Activated T-cell treated with anti-CD3 and anti-CD28 coated beads for 4 hours (primary cell): Measurements from ENCODE around the gene TMA7B.

Experiments
- DNase-seq: peaks from one replicate; pipeline ENCODE4 v3.0.0-alpha.2; 2020

TMA7B gene

DNA sequence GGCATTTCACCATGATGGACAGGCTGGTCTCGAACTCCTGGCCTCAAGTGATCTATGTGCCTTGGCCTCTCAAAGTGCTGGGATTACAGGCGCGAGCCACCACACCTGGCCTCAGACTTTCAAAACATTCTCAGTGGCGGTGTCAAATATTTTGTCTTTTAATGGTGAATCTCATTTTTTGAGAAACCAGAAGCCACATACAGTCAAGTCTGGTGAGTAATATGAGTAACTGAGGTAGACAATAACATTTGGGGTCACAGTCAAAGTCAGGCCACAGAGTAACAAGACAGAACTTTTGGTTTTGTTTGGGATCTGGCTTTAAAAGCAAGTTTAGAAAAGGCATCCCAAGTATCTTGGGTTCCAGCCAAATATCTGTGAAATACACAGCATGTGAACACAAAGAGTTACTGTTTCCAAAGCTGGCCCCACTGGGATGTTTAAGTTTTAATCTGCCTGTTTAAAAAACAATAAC lies 5.6 kb upstream of the TMA7B start:
- DNase-seq, result no peak

DNA sequence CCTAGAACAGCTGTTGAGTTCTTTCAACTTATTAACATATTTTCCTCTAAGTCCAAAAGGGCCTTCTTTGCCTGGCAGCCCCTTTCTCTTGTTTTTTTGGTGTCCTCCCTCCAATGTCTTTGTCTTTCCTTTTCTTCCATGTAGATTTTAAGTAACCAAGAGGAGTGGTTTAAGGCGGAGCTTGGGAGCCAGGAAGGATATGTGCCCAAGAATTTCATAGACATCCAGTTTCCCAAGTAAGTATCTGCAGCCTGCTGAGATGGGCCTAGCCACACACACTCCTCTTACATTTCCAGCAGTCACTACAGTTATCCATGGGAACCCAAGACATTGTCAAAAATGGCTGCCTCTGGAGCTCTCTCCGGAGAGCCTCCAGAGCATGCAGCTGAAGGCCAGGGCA lies 4.5 kb upstream of the TMA7B start:
- no peak for DNase-seq

DNA sequence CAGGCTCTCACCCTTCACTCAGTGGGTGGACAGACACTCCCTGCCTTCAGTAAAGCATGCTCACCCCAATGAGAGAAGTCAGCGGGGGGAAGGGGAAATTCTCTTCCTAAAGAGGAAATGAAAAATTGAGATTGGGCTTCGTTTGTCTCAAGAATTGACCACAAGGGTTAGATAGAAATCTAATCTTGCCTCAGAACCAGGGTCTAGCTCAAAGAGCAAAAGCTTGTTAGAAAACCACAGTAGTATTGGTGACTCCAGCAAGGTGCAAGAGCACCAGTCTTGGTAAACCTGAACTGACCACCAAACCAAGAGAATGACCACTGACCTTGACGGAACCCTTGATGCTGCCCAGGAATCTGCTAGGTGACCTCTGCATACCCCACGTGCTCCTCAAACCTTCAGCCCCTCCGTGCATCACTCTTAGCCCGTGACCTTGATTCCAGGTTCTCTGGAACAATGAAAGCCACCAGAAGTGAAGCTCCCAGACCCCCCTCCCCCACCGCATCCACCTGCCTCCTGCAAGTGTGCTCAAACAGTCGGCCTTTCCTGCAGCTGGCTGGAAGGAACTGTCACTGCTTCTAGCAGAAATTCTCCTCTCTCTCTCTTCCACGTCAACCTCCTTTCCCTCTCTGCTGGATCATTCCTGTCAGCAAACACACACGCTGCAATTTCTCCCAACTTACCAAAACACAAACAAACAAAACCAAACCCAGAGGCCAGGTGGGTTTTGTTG lies 3.1 kb upstream of the TMA7B start:
- DNase-seq, result no peak

DNA sequence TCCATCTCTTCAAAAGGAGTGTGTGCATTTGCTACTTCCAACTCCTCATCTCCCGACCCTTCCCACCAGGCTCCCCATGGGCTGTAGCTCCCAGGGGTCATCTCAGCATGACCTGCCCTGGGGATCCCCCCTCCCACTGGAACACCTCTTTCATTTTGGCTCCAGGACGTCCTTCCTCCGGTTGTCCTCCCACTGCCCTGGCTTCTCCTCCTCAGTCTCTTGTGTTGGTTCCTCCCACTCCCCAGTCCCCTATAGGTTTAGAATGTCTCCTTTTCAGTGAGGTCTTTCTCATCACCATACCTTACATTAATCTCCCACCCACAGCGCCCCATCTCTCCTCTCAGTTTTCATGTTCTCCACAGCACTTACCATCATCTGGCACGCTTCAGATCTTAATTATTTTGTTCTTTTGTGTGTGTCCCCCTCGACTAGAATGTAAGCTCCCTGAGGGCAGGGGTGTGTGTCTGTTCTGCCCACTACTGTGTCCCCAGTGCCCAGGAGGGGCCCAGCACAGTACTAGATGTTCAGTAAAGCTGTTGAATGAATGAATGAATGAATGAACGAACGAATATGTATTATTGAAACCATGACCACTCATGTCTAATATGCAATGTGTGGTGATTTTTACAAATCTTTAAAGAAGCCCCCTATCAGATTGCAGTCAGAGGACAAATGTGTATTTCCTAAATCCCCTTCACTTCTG lies 2.0 kb upstream of the TMA7B start:
- DNase-seq, result no peak

DNA sequence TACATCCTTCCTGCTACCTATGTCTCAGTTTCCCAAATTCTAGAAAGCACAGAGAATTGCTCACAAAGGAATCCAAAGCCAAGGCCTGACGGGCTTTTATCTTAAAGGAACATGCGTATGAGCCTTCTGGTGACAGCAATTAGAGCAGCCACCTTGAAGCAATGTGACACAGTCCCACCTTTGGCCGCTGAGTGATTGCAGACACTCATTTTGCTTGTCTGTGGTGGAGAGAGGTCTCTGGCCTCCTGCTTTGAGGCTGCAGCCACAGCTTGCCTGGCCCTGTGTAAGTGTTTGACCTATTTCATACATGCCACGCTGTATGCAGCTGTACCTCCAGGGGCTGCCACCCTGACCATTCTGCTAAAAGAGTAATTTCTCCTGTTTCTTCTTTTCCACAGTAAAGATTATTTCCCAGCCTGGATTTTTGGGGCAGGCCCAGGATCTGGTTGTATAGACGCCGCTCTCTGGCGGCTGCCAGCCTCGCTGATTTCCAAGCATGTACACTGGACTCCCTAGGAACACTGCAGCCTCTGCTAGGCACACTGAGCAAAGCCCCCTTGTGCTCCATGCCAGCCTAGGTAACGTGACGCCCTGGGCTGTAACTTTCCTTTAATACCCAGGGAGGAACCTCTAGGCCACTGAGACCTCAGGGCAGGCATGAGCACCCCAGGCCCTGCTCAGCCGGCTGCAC lies 1.1 kb upstream of the TMA7B start:
- DNase-seq, result no peak

DNA sequence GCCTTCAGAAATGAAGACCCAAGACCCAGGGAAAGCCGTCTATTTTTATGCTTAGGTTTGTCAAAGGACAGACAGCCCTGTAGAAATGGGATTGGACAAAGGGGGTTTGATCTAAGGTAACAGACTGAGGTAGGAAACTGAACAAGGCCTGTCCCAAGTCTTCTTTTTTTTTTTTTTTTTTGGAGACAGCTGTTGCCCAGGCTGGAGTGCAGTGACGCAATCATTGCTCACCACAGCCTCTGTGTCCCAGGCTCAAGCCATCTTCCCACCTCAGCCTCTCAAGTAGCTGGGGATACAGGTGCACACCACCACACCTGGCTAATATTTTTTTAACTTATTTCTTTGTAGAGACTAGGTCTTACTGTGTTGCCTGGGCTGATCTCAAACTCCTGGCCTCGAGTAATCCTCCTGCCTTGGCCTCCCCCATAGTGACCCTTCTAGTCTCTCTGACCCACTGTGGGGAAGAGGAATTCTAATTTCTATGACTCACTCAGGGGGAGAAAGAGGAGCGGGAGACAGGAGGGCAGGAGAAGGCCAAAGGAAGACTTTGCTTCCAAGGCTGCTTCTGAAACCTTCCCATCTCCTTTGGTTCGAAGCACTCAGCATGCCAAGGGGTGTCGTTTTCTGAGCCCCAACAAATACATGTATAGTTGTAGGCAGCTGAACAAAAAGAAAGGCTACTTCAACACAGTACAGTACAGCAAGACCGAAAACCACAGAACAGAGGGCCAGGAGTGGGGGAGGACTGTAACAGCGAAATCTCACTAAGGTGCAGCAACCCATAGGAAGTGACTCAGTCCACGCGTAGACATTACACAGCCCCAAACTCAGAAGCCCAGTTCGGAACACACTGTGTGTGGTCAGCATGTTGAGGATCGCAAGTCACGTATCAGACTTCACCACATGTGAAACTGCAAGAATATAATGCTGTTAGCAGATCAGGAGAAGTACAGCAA lies 872 bp downstream of the TMA7B start:
- peak; percentile 39 for DNase-seq

DNA sequence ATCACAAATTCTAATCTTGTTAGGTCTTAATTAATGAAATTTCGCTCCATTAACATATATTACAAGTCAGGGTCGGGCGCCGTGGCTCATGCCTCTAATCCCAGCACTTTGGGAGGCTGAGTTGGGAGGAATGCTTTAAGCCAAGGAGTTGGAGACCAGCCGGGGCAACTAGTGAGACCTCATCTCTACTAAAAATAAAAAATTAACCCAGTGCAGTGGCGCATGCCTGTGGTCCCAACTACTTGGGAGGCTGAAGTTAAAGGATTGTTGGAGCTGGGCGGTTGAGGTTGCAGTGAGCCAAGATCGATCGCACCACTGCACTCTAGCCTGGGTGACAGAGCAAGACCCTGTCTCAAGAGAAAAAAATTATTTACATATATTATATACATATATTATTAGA lies 1.9 kb downstream of the TMA7B start:
- no peak for DNase-seq

DNA sequence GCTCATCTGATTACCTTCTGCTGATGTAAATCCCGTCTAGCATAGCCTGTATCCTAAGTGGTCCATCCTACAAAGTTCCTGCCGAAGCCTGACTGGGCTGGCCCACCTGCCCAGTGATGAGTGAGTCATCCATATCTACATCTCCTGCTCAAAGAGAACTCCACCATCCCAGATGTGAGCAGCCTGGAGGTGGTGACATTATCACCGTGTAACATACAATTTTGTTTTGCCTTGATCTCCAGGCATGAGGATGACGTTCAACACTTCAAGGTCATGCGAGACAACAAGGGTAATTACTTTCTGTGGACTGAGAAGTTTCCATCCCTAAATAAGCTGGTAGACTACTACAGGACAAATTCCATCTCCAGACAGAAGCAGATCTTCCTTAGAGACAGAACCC lies 5.6 kb downstream of the TMA7B start:
- no peak for DNase-seq

DNA sequence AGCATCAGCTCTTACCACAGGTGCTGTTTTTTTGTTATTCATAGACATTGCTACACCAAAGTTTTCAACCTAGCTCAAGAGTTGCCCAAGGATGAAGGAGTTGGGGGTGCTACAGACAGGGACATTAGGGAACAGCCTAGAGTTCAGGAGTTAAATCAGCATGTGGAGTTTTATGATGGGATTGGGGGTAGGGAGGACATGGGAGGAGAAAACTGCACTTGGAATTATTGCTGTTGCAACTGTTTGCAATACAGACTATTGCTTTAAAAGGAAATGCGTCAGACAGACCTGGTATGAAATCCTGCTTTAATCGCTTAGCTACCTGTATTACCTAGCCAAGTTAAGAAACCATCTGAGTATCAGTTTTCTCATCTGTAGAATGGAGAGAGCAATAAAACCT lies 6.3 kb downstream of the TMA7B start:
- DNase-seq, result no peak

DNA sequence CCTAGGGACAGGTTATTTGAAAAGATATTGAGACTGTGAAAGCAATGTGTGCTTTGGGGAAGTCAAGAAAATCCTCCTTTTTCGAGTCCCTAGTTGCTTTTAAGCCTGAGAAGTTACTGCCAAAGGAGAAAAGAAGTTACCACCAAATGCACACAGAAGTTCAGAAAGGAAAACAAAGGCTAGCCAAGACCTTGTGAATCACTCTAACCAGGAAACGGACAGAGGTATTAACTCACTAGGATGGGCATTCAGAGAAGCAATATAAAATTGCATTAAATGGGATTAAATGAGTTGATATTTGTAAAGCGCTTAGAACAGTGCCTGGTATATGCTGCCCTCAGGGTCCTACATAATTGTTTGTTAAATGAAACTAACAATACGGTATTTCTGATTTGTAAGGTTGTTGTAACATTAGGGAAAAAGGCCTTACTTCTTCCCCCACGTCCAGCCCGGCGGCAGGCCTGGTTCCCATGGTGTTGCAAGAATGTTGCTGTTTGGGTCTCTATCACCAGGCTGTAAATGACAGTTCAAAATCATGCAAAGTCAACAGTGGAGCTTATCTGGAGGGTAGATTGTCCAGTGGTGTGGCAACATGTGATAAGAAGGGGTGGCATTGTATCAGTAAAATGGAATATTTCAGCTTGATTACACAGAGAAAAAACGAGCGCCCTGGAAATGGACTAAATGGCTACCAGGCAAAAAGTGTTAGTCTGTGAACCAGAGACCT lies 7.1 kb downstream of the TMA7B start:
- no peak for DNase-seq

DNA sequence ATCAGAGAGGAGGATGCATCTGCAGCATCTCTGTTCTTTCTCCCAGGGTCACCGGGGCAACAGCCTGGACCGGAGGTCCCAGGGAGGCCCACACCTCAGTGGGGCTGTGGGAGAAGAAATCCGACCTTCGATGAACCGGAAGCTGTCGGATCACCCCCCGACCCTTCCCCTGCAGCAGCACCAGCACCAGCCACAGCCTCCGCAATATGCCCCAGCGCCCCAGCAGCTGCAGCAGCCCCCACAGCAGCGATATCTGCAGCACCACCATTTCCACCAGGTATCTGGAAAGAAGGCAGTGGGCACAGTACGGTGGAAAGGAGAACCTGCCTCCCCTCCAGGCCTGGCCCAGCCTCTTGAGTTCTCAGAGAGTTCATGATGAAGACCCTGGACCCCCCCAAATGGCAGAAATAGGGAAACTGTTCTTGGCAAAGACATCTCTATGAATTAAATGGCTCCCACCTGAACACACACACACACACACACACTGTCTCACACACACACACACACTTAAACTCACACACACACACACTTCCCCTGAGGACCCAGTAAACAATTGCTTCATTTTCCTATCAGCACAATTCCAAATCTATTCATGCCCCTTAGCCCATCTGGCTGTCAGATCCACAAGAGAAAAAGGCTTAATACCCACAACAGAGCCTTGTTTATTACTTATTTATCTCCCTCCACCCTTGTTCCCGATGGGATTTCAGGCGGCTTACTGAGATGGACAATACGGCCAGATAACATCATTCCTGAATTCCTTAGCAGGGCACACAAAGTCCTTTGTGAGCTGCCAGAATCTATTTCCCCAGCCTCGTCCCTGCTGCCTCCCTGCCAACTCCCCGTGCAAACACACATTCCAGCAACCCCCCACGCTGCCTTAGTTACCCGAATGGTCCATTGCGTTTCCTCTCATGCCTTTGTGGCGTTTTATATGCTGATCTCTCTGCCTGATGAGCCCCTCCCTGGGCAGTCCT lies 8.1 kb downstream of the TMA7B start:
- DNase-seq, result no peak

DNA sequence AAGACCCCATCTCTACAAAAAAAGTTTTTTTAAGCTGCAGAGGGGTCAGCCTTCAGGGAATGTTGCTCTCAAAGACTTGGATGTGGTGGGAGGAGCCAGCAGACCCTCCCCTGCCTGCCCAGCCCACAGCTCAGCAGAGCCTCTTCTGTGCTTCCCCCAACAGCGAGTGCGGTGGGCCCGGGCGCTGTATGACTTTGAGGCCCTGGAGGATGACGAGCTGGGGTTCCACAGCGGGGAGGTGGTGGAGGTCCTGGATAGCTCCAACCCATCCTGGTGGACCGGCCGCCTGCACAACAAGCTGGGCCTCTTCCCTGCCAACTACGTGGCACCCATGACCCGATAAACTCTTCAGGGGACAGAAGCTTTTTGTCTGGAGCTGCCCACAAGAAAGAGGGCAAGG lies 10.5 kb downstream of the TMA7B start:
- DNase-seq, result no peak

DNA sequence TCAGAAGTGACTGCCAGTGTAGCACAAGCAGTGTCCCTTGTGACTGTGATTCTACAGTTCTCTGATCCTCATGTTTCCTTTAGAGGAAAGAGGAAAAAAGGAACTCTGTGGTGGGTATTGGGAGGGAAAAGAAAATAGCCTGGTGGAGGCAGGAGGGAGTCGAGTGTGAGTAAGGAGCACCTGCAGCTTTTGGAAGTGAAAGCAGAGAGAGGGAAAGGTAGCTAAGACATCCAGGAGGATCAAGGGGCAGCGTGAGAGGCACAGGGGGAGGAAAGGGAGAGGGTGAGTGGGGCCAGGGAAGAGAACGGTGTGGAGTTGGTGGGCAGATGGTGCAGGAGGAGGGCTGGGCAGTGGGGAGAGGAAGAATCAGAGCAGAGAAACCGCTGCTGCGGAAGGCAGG lies 12.4 kb downstream of the TMA7B start:
- DNase-seq, result no peak

DNA sequence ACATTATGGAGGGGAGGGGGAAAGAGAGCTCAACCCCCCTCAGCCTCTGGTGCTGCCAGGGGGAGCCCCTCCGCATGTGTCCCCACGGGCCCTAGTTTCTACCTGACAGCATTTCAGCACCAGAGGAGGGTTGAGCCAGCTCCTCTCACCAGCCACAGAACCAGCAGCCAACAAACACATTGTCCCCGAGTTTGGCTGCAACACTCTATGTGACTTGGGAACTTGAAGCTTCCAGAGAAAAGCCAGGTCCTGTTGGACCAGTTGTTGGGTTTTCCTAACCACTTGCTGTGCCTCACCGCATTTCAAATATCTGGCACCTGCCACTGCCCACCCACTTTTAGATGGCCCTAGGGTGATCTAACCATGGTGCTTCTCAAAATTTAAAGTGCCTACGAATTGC lies 13.5 kb downstream of the TMA7B start:
- DNase-seq, result no peak

DNA sequence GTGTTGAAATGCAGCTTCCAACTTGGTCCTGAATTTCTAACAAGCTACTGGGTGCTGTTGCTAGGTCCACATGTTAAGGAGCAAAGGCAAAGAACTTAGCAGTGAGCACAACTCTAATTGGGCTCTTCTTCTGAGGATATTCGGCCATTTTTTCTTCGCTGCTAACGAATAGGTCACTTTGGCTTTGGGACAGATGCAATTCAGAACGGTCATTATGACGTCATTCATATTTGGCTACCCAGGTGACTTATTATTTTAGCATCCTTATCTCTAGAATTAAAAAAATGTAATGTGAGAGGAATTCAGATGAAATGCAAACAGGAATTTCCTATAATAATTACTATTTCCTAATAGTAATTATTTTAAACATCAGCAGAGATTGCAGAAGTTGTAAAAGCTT lies 13.9 kb downstream of the TMA7B start:
- no peak for DNase-seq

DNA sequence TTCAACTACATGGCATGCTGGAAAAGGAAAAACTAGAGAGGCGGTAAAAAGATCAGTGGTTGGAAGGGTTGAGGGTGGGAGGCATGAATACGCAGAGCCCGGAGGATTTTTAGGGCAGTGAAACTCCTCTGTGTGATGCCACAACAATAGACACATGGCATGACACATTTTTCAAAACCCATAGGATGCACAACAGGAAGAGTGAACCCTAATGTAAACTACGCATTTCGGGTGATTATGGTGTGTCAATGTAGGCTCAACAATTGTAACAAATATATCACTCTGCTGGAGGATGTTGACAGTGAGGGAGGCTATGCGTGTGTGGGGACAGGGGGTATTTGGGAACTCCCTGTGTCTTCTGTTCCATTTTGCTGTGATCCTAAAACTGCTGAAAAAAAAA lies 18.9 kb downstream of the TMA7B start:
- no peak for DNase-seq

DNA sequence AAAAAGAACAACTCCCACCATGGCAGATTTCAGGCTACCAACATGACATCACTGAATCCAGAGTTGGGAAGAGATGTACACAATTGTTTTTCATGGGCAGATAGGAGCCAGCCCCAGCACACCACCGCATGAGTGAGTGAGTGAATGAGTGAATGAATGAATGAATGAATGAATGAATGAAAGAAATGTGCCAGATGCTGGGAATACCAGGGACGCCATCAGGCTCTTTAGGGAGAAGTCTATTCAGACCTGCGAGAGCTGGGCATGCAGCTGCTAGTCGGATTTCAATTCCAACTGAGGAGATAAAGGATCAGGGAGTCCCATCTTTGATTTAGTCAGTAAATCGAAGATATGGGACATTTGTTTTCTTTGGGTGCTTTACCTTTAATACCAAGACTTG lies 19.3 kb downstream of the TMA7B start:
- DNase-seq, result no peak

DNA sequence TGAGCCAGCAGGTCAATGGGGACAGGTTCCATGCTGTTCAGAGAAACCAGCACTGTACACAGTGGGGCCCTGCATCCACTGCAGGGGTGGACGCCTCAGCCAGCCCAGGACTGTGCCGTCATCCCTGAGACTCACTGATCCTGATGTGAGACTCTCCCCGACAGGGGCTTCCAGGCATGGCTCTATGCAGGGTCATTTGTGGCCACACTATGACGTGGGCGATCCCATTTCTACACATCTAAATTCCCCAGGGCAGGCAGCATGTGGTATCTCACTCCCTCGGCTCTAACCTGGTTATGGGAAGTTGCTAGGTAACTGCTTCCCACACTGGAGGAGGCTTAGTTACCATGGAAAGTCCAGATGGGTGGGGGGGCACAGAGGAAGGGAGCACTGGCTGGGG lies 20.4 kb downstream of the TMA7B start:
- DNase-seq, result no peak

DNA sequence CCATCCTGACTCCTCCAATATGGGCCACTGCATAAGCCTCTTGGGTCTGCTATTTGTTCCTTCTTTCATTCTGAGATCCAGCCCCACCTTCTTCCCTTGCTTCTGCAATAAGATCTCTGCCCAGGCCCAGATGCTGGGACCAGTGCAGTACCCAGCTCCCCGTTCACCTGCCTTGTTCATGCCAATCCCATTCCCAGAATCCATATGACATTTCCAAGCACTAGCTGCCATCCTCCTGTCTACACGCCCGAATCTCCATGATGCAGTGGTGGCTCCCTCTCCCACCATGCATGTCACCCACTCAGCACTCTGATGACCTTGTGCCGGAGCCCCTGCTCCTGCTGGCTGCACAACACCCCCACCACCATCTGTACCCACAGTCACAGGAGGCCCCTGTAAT lies 23.1 kb downstream of the TMA7B start:
- no peak for DNase-seq

DNA sequence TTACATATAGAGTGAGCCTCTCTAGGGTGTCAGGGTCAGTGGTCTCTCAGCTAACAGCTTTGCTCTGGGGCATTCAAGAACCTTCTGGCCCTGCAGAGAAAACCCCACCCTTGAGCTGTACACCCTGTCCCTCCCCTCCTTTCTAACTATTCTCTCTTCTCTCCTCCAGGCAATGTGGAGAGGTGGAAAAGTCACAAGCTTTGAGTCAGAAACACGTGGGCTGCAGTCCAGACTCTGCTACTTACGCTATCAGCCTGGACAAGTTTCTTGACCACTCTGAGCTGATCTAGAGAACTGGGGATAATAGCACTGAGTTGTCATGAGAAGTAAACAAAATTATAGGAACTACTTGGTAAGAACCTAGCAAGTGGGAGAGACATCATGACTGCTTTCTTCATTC lies 23.8 kb downstream of the TMA7B start:
- DNase-seq, result no peak

DNA sequence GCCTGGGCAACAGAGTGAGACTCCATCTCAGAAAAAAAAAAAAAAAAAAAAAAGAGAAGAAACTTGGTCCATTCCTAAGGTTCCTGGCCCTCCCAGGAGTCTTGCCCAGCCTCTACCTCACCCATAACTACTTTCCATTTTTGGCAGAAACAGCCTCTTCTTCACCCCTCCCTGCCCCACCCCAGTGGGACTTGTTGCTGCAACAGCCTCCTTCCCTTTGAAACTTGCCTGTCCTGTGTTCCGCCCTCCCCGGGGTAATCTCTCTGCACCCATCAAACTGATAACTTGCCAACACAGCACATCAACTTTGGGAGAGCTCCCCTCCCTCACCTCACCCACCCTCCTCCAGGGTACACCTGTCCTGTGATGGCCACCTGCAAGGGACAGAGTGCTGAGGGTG lies 24.5 kb downstream of the TMA7B start:
- no peak for DNase-seq
